BLaER1 (cell line): ENCODE measurements around the gene ENO1.

Experiments
- H3K27ac ChIP-seq: shearing (Covaris generic); formaldehyde crosslinking; 2 replicates; pipeline ENCODE4 v1.8.1; 2022
- H3K27me3 ChIP-seq: shearing (Covaris generic); formaldehyde crosslinking; 2 replicates; pipeline ENCODE4 v1.8.1; 2022
- H3K36me3 ChIP-seq: shearing (Covaris generic); formaldehyde crosslinking; 2 replicates; pipeline ENCODE4 v1.8.1; 2022
- H3K4me1 ChIP-seq: shearing (Covaris generic); formaldehyde crosslinking; 2 replicates; pipeline ENCODE4 v1.8.1; 2022
- H3K4me2 ChIP-seq: shearing (Covaris generic); formaldehyde crosslinking; 2 replicates; pipeline ENCODE4 v1.8.1; 2022
- H3K4me3 ChIP-seq: shearing (Covaris generic); formaldehyde crosslinking; 2 replicates; pipeline ENCODE4 v1.8.1; 2022
- H3K9ac ChIP-seq: shearing (Covaris generic); formaldehyde crosslinking; 2 replicates; pipeline ENCODE4 v1.8.1; 2022
- H3K9me3 ChIP-seq: shearing (Covaris generic); formaldehyde crosslinking; 2 replicates; pipeline ENCODE4 v1.8.1; 2022
- H4K20me1 ChIP-seq: shearing (Covaris generic); formaldehyde crosslinking; 2 replicates; pipeline ENCODE4 v1.8.1; 2022
- Cebpa-rat ChIP-seq: shearing (Covaris generic); IDR thresholded peaks from 2 replicates; pipeline ENCODE4 v1.8.1; 2022

ENO1 gene

GRCh38 chr1:8870616-8871538 lies 7.6 kb downstream of the ENO1 start:
- no peak overlapping the region; the same call in 1 of the 2 replicates for H3K9ac ChIP-seq
- H3K4me2 ChIP-seq = peak overlapping the region; percentile 93
- no peak for TF ChIP-seq Cebpa-rat
- H3K27me3 ChIP-seq = no peaks in the 10 kb centered on the region
- H4K20me1 ChIP-seq = peaks cover 100% of the 10 kb centered on the region
- H3K36me3 ChIP-seq = peaks cover 100% of the 10 kb centered on the region
- peaks cover 99% of the 10 kb centered on the region for H3K4me1 ChIP-seq
- H3K9me3 ChIP-seq = no peaks in the 10 kb centered on the region
- peak overlapping the region; percentile 10; the same call in 1 of the 2 replicates for H3K27ac ChIP-seq
- H3K4me3 ChIP-seq = no peak overlapping the region

DNA sequence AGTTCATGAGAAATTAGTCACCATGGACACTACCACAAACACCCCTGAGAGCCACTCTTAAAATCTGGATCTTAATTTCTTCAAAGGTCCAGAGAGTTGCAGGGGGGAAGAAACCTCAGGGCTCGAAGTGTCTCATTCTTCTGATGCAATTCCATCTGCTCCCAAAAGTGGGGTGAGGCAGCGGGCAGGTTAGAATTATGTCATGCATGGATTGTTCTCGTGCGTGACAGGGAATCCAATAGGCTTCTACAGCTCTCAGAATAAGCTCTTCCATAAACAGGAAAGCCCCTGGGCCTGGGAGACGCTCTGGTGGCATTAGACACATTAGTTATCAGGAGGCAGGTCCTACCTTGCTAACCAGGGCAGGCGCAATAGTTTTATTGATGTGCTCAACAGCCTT lies 8.4 kb downstream of the ENO1 start:
- H3K9me3 ChIP-seq = no peaks in the 10 kb centered on the region
- no peak for TF ChIP-seq Cebpa-rat
- H3K27me3 ChIP-seq = no peaks in the 10 kb centered on the region
- H3K36me3 ChIP-seq = peaks cover 100% of the 10 kb centered on the region
- H3K4me1 ChIP-seq = peaks cover 99% of the 10 kb centered on the region
- H3K27ac ChIP-seq = no peak overlapping the region
- H4K20me1 ChIP-seq = peaks cover 100% of the 10 kb centered on the region
- H3K4me3 ChIP-seq = no peak overlapping the region
- peak overlapping the region; percentile 93; the same call in 1 of the 2 replicates for H3K4me2 ChIP-seq
- no peak overlapping the region for H3K9ac ChIP-seq

- no peak overlapping the region for H3K27ac ChIP-seq
- H3K27me3 ChIP-seq = no peaks in the 10 kb centered on the region
- no peak overlapping the region for H3K4me3 ChIP-seq
- no peaks in the 10 kb centered on the region for H3K9me3 ChIP-seq
- H4K20me1 ChIP-seq = peaks cover 100% of the 10 kb centered on the region
- peaks cover 99% of the 10 kb centered on the region for H3K4me1 ChIP-seq
- H3K4me2 ChIP-seq = peak overlapping the region; percentile 20; the same call in 1 of the 2 replicates
- H3K36me3 ChIP-seq = peaks cover 100% of the 10 kb centered on the region
- no peak for TF ChIP-seq Cebpa-rat
- H3K9ac ChIP-seq = no peak overlapping the region
Observed at GRCh38 chr1:8867878-8868567, 10.5 kb downstream of the ENO1 start.

DNA sequence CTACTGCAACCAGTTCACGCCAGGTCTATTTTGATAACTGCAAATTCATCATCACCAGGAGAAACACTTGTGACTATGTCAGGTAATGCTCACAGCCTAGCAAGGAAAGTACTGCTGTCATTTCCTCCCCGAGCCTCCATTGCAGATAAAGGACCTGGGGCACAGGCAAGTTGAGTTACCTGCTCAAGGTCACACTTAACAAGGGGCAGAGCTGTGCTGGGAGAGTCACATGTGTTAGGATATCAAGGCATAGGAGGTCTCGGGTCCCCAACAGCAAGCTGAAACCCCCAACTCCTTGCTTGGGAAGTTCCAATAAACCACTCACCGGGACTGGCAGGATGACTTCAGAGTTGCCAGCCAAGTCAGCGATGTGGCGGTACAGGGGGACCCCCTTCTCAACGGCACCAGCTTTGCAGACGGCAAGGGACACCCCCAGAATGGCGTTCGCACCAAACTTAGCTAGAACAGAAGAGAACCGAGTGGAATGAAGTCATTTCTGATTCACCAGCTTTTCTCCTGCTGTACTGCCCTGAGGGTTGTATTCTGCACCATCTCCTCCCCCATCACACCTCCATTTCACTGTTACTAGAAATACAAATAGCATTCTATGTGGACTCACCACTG lies 11.6 kb downstream of the ENO1 start:
- peak overlapping the region; percentile 29 for H3K4me2 ChIP-seq
- no peaks in the 10 kb centered on the region for H3K9me3 ChIP-seq
- H3K36me3 ChIP-seq = peaks cover 100% of the 10 kb centered on the region
- no peak overlapping the region for H3K27ac ChIP-seq
- no peak overlapping the region for H3K4me3 ChIP-seq
- no peak overlapping the region for H3K9ac ChIP-seq
- peaks cover 100% of the 10 kb centered on the region for H4K20me1 ChIP-seq
- peaks cover 99% of the 10 kb centered on the region for H3K4me1 ChIP-seq
- no peaks in the 10 kb centered on the region for H3K27me3 ChIP-seq
- TF ChIP-seq Cebpa-rat = no peak

DNA sequence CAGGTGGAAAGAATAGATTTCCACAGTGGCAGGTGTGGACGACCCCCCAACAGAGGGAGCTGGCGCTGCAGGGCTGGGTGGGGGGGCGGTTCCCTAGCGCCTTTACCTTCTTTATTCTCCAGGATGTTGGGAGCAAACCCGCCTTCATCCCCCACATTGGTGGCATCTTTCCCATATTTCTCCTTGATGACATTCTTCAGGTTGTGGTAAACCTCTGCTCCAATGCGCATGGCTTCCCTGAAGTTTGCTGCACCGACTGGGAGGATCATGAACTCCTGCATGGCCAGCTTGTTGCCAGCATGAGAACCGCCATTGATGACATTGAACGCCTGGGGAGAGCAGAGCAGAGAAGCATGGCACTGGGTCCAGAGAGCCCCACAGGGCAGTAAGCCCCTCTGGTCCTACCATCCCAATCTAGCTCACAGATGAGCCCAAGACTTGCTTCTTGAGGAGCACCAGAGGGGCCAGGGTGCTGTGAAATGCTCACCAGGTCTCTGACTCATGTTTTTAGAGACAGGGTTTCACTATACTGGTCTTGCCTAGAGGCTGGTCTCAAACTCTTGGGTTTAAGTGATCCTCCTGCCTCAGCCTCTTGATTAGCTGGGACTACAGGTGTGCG lies 12.2 kb downstream of the ENO1 start:
- Histone ChIP-seq H3K4me2 (peak overlapping the region; percentile 29), H3K9ac (no peak overlapping the region), H4K20me1 (peaks cover 100% of the 10 kb centered on the region), H3K27me3 (no peaks in the 10 kb centered on the region), H3K4me3 (no peak overlapping the region), H3K4me1 (peaks cover 99% of the 10 kb centered on the region), H3K9me3 (no peaks in the 10 kb centered on the region), H3K36me3 (peaks cover 100% of the 10 kb centered on the region), H3K27ac (no peak overlapping the region)
- no peak for TF ChIP-seq Cebpa-rat

- no peaks in the 10 kb centered on the region for H3K27me3 ChIP-seq
- peaks cover 100% of the 10 kb centered on the region for H3K36me3 ChIP-seq
- H3K27ac ChIP-seq = no peak overlapping the region
- TF ChIP-seq Cebpa-rat = no peak
- H3K4me1 ChIP-seq = peaks cover 99% of the 10 kb centered on the region
- no peaks in the 10 kb centered on the region for H3K9me3 ChIP-seq
- H3K4me3 ChIP-seq = no peak overlapping the region
- no peak overlapping the region for H3K9ac ChIP-seq
- H3K4me2 ChIP-seq = peak overlapping the region; percentile 19
- H4K20me1 ChIP-seq = peaks cover 100% of the 10 kb centered on the region
Observed at GRCh38 chr1:8864713-8865344, 13.7 kb downstream of the ENO1 start.

- Histone ChIP-seq H4K20me1 (peaks cover 100% of the 10 kb centered on the region), H3K4me2 (peak overlapping the region; percentile 87; the same call in 1 of the 2 replicates), H3K4me3 (no peak overlapping the region), H3K27ac (no peak overlapping the region), H3K36me3 (peaks cover 100% of the 10 kb centered on the region), H3K9ac (0 out of 2 replicates have a peak overlapping the region, but pooled peaks have one; percentile 22), H3K27me3 (no peaks in the 10 kb centered on the region), H3K9me3 (no peaks in the 10 kb centered on the region), H3K4me1 (peaks cover 99% of the 10 kb centered on the region)
- TF ChIP-seq Cebpa-rat = no peak
Observed at GRCh38 chr1:8863794-8864233, 14.7 kb downstream of the ENO1 start.

- H3K9me3 ChIP-seq = no peaks in the 10 kb centered on the region
- H3K27me3 ChIP-seq = no peaks in the 10 kb centered on the region
- H4K20me1 ChIP-seq = peaks cover 100% of the 10 kb centered on the region
- peaks cover 93% of the 10 kb centered on the region for H3K36me3 ChIP-seq
- peak overlapping the region; percentile 87 for H3K4me2 ChIP-seq
- TF ChIP-seq Cebpa-rat = no peak
- peaks cover 99% of the 10 kb centered on the region for H3K4me1 ChIP-seq
- no peak overlapping the region for H3K27ac ChIP-seq
- H3K9ac ChIP-seq = 0 out of 2 replicates have a peak overlapping the region, but pooled peaks have one; percentile 22
- no peak overlapping the region for H3K4me3 ChIP-seq
Observed at GRCh38 chr1:8863138-8863537, 15.3 kb downstream of the ENO1 start.

- no peaks in the 10 kb centered on the region for H3K9me3 ChIP-seq
- H3K4me3 ChIP-seq = no peak overlapping the region
- 0 out of 2 replicates have a peak overlapping the region, but pooled peaks have one; percentile 18 for H3K9ac ChIP-seq
- peaks cover 100% of the 10 kb centered on the region for H4K20me1 ChIP-seq
- no peaks in the 10 kb centered on the region for H3K27me3 ChIP-seq
- H3K27ac ChIP-seq = no peak overlapping the region
- TF ChIP-seq Cebpa-rat = no peak
- H3K36me3 ChIP-seq = peaks cover 90% of the 10 kb centered on the region
- peak overlapping the region; percentile 87 for H3K4me2 ChIP-seq
- H3K4me1 ChIP-seq = peaks cover 99% of the 10 kb centered on the region
Observed at GRCh38 chr1:8862528-8862927, 16.0 kb downstream of the ENO1 start.
